Thyroid gland (tissue), 4 donors: ENCODE data around the gene CERS4.

Experiments
- POLR2A ChIP-seq, 2 donors: fragments of 450-650 bp; IDR thresholded peaks; one replicate each; pipeline ENCODE4 v1.6.1; 2017; ENCODE audit warnings: antibody characterized with exemption in 2 of 2, mild to moderate bottlenecking in 2 of 2, moderate library complexity in 1 of 2
- TF ChIP-seq, protein P1 (sequence below), 6 experiments: fragments of 200-600 bp in 3 of 6; fragments of 450-650 bp in 3 of 6; sonication (generic) in 3 of 6; IDR thresholded peaks; one replicate each; pipeline ENCODE4 v1.5.1; 2016 to 2019; ENCODE audit warnings: antibody characterized with exemption in 6 of 6, mild to moderate bottlenecking in 2 of 6, inconsistent platforms in 1 of 6, moderate library complexity in 1 of 6

DNA sequence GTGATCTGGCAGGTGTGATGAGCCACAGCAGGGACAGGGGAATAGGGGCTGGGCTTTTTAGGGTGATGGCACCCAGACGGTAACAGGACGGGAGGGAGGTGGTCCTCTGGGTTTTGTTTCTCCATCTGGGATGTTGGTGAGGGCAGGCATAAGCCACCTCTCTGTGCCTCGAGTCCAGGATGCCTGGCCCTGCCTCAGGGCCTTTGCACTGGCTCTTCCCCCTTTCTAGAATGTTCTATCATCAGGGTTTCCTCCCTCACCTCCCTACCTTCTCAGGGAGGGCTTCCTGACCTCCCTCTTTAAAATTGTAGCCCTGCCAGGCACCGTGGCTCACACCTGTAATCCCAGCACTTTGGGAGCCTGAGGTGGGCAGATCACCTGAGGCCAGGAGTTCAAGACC, 6.6 kb downstream of the CERS4 start:
- TF ChIP-seq, protein P1, sequence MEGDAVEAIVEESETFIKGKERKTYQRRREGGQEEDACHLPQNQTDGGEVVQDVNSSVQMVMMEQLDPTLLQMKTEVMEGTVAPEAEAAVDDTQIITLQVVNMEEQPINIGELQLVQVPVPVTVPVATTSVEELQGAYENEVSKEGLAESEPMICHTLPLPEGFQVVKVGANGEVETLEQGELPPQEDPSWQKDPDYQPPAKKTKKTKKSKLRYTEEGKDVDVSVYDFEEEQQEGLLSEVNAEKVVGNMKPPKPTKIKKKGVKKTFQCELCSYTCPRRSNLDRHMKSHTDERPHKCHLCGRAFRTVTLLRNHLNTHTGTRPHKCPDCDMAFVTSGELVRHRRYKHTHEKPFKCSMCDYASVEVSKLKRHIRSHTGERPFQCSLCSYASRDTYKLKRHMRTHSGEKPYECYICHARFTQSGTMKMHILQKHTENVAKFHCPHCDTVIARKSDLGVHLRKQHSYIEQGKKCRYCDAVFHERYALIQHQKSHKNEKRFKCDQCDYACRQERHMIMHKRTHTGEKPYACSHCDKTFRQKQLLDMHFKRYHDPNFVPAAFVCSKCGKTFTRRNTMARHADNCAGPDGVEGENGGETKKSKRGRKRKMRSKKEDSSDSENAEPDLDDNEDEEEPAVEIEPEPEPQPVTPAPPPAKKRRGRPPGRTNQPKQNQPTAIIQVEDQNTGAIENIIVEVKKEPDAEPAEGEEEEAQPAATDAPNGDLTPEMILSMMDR (IDR thresholded peaks at IDR 0.05) = no peak
- no peak for TF ChIP-seq POLR2A (IDR thresholded peaks at IDR 0.05)
